SK-N-SH (cell line): ENCODE results near the gene HOXA4. TPM values are rescaled to one million over a fixed set of nuclear protein-coding genes. Genes with fewer than 3 reads are reported as not detected.

Source experiments
- CTCF ChIA-PET: fragments of 300-600, 350-600 bp; formaldehyde crosslinking; extraction: SDS; loops from one replicate; lab custom pipeline; 2021; lab: Yijun Ruan, JAX
- POLR2A ChIA-PET: fragments of 350-600 bp; sonication (Branson Sonifier 250); formaldehyde crosslinking; extraction: SDS; loops from one replicate; lab custom pipeline; 2020; ENCODE audit warnings: antibody characterized with exemption, inconsistent platforms; lab: Yijun Ruan, JAX
- DNase-seq: peaks from one replicate; pipeline ENCODE4 v3.0.0; 2012
- H2AFZ ChIP-seq: fragments of 200-600 bp; sonication (generic); 2 replicates; pipeline ENCODE4 v1.8.1; 2016; ENCODE audit warnings: antibody characterized with exemption, mild to moderate bottlenecking, low read depth
- H3F3A ChIP-seq: fragments of 200-600 bp; sonication (generic); replicated peaks from 2 replicates; pipeline ENCODE3; 2016; ENCODE audit warnings: antibody characterized with exemption, mild to moderate bottlenecking; ENCODE audit not compliant: insufficient read depth
- H3K27ac ChIP-seq, 2 experiments: fragments of 200-500 bp in 1 of 2; fragments of 200-600 bp in 1 of 2; sonication (Bioruptor generic) in 1 of 2; sonication (generic), shearing (Covaris generic) in 1 of 2; 2 replicates each; pipeline versions ENCODE4 v1.5.1 to v1.6.1; 2014 to 2016; ENCODE audit warnings: low read depth in 2 of 2, inconsistent platforms in 1 of 2, low read length in 1 of 2, mild to moderate bottlenecking in 1 of 2, mixed read lengths in 1 of 2
- H3K27me3 ChIP-seq: fragments of 200-600 bp; sonication (generic), shearing (Covaris generic); 2 replicates; pipeline ENCODE4 v1.6.1; 2016; ENCODE audit warnings: mixed run types; ENCODE audit not compliant: insufficient read depth
- H3K36me3 ChIP-seq, 2 experiments: fragments of 200-500 bp in 1 of 2; fragments of 200-600 bp in 1 of 2; sonication (Bioruptor generic) in 1 of 2; sonication (generic) in 1 of 2; replicated peaks in 1 of 2; 2 replicates each; pipeline versions ENCODE3 to v1.5.1; 2014 to 2016; ENCODE audit warnings: low read length in 1 of 2, mild to moderate bottlenecking in 1 of 2; ENCODE audit not compliant: insufficient read depth in 2 of 2, control insufficient read depth in 1 of 2
- H3K4me1 ChIP-seq, 2 experiments: fragments of 200-500 bp in 1 of 2; fragments of 200-600 bp in 1 of 2; sonication (Bioruptor generic) in 1 of 2; sonication (generic), shearing (Covaris generic) in 1 of 2; 2 replicates each; pipeline versions ENCODE4 v1.5.1 to v1.6.1; 2014 to 2016; ENCODE audit warnings: low read depth in 1 of 2, low read length in 1 of 2, mixed run types in 1 of 2; ENCODE audit not compliant: insufficient read depth in 2 of 2, control insufficient read depth in 1 of 2
- H3K4me2 ChIP-seq: fragments of 200-600 bp; sonication (generic), shearing (Covaris generic); 2 replicates; pipeline ENCODE4 v1.6.1; 2017; ENCODE audit warnings: mixed run types
- H3K4me3 ChIP-seq, 2 experiments: fragments of 200-500 bp in 1 of 2; fragments of 200-600 bp in 1 of 2; sonication (Bioruptor generic) in 1 of 2; sonication (generic), shearing (Covaris generic) in 1 of 2; 2 replicates each; pipeline versions ENCODE4 v1.5.1 to v1.8.1; 2014 to 2016; ENCODE audit warnings: low read depth in 2 of 2, inconsistent platforms in 1 of 2, low read length in 1 of 2, mild to moderate bottlenecking in 1 of 2, mixed read lengths in 1 of 2, moderate library complexity in 1 of 2
- H3K79me2 ChIP-seq: fragments of 200-600 bp; sonication (generic); 2 replicates; pipeline ENCODE4 v1.8.1; 2017; ENCODE audit warnings: mild to moderate bottlenecking; ENCODE audit not compliant: insufficient read depth
- H3K9ac ChIP-seq: fragments of 200-600 bp; sonication (generic); 2 replicates; pipeline ENCODE4 v1.6.1; 2017; ENCODE audit warnings: mixed run types
- H3K9me2 ChIP-seq: fragments of 200-600 bp; sonication (generic); 2 replicates; pipeline ENCODE4 v1.6.1; 2017; ENCODE audit warnings: mixed run types
- H3K9me3 ChIP-seq: fragments of 200-600 bp; sonication (generic); 2 replicates; pipeline ENCODE4 v1.6.1; 2017; ENCODE audit warnings: mixed run types, mild to moderate bottlenecking, moderate library complexity
- H4K20me1 ChIP-seq: fragments of 200-600 bp; sonication (generic); 2 replicates; pipeline ENCODE4 v1.6.1; 2017; ENCODE audit warnings: mild to moderate bottlenecking, mixed run types; ENCODE audit not compliant: insufficient read depth
- CTCF ChIP-seq: fragments of 200-600 bp; sonication (generic); IDR thresholded peaks from 2 replicates; pipeline ENCODE4 v1.6.1; 2017; ENCODE audit warnings: antibody characterized with exemption, mild to moderate bottlenecking, moderate library complexity
- FOXM1 ChIP-seq: IDR thresholded peaks from 2 replicates; pipeline ENCODE4 v1.4.0; 2012; ENCODE audit warnings: low read depth, mild to moderate bottlenecking
- JUND ChIP-seq: IDR thresholded peaks from 2 replicates; pipeline ENCODE4 v1.4.0; 2012
- NFIC ChIP-seq: IDR thresholded peaks from 2 replicates; pipeline ENCODE4 v1.4.0; 2012; ENCODE audit warnings: borderline replicate concordance
- POLR2AphosphoS5 ChIP-seq: IDR thresholded peaks from 2 replicates; pipeline ENCODE4 v1.6.1; 2012; ENCODE audit warnings: low read depth, low read length
- RAD21 ChIP-seq: IDR thresholded peaks from 2 replicates; pipeline ENCODE4 v1.6.1; 2012; ENCODE audit warnings: mild to moderate bottlenecking, low read length
- SMC3 ChIP-seq: IDR thresholded peaks from 2 replicates; pipeline ENCODE4 v1.6.1; 2012; ENCODE audit warnings: low read depth, low read length, improper control_type of control experiment
- TCF12 ChIP-seq: IDR thresholded peaks from 2 replicates; pipeline ENCODE4 v1.4.0; 2012
- USF1 ChIP-seq: IDR thresholded peaks from 2 replicates; pipeline ENCODE4 v1.4.0; 2012; ENCODE audit warnings: low read depth, borderline replicate concordance
- USF2 ChIP-seq: fragments of 150-350 bp; IDR thresholded peaks from 2 replicates; pipeline ENCODE4 v1.6.1; 2017; ENCODE audit warnings: antibody characterized with exemption, low read length, low read depth, borderline replicate concordance
- YY1 ChIP-seq: IDR thresholded peaks from 2 replicates; pipeline ENCODE4 v1.4.0; 2012; ENCODE audit warnings: low read depth, mild to moderate bottlenecking
- WGBS: methylation state at CpG from one replicate; pipeline ENCODE4 v1.1.6; 2017; ENCODE audit warnings: low lambda C conversion rate; 5-methylcytosine and 5-hydroxymethylcytosine counted together
- polyA plus RNA-seq, 3 experiments: library from polyadenylated mRNA; depleted of rRNA; stranded (reverse); fragments of >200 nt; gene quantifications; 2 replicates each; pipeline ENCODE4 v1.2.3, GENCODE V29; 2012
- TF ChIP-seq, protein P1 (sequence below): fragments of 150-350 bp; IDR thresholded peaks from 2 replicates; pipeline ENCODE4 v1.6.1; 2016; ENCODE audit warnings: mild to moderate bottlenecking, low read depth, low read length
- TF ChIP-seq, protein P2 (sequence below): IDR thresholded peaks from 2 replicates; pipeline ENCODE4; 2012

HOXA4 gene
- polyA plus RNA-seq, 1 of the 3 experiments (the other 2 are of a cell fraction), result not detected

DNA sequence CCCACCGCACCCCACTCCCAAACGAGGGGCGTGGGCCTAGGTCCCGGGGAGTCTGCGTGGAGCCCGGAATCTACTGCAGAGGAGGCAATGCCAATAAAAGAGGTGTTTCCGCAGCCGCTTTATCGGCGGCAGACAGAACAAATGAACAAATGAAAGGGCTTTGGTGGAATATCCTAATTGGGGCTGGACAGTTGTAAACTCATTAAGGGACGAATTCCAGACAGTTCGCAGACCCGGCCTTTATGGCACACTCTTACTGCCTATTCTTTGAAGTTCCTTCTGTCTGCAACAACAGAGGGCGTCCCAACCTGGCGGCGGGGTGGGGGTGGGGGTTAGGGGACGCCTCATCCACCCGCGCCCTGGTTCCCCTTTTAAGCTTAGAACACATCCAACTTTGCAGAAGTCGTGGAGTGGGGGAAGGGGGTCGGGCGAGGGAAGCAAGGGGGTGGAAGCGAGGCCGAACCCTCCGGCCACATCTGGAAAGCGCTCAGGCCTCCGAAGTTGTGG lies 30.7 kb upstream of the HOXA4 start:
- POLR2A ChIA-PET, result interaction anchor here (1.3 kb wide), 1 partner anchor 11 kb away, joined by 3 read pairs; no protein-coding TSS in a partner anchor

DNA sequence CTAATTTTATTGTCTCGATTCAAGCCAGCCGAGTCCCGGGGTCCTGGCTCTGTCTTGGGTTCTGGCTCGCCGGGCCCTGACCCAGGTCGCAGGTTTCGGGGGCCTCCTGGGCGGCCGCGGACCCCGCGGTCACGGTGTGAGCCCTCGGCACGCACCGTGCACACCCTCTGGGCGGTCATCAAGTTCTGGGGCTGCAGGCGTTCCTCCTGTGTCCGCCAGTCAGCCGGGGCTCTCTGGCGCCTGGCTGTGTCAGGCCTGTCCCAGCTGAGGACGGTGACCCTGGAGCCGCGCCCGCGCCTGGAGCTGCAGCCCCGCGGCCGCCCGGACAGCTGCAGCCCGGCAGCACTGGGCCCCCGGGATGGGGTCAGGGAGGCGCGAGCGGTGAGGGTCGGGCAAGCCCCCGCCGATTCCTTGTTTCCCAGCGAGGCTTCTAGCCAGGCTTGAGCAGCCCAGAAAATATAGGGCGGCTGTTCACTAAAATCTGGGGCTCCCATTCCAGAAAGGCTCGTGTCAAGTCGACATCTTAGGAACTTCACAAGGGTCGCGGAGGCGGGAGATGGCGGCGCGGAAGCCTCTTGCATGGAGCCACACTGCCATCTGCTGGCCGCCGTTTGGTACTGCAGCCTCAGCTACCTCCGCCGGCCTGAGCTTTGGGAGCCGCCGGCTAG lies 30.1 kb upstream of the HOXA4 start:
- ChIA-PET CTCF (interaction anchor here (0.6 to 12.1 kb wide), 74 partner anchors 13 to 1281 kb away, joined by 3 to 270 read pairs (median 4); partner anchors contain the start of genes HIBADH, HOXA10, HOXA11 and HOXA3), POLR2A (interaction anchor here (1.3 kb wide), 1 partner anchor 11 kb away, joined by 3 read pairs; no protein-coding TSS in a partner anchor)
- peaks cover 10% of the 10 kb centered on the region for H3F3A ChIP-seq
- no peaks in the 10 kb centered on the region for H3K9me2 ChIP-seq
- 4% methylated on average over 36 of the region's 54 CpGs for WGBS
- no peaks in the 10 kb centered on the region for H3K9me3 ChIP-seq
- H4K20me1 ChIP-seq, result no peaks in the 10 kb centered on the region
- peak overlapping the region; percentile 39 to 70 for H3K4me3 ChIP-seq
- peak overlapping the region; percentile 99 for H2AFZ ChIP-seq
- H3K4me2 ChIP-seq, result peak overlapping the region; percentile 97
- no peak overlapping the region for H3K9ac ChIP-seq
- no peaks in the 10 kb centered on the region for H3K79me2 ChIP-seq
- H3K27me3 ChIP-seq, result peaks cover 91% of the 10 kb centered on the region
- H3K36me3 ChIP-seq, result no peaks in the 10 kb centered on the region
- peaks cover 0 to 8% of the 10 kb centered on the region in 2 experiments; a peak in 1 of 4 replicates for H3K4me1 ChIP-seq
- no peak overlapping the region for H3K27ac ChIP-seq
- peak; percentile 96 for DNase-seq
- TF ChIP-seq POLR2AphosphoS5 (no peak), FOXM1 (no peak), USF2 (no peak), CTCF (peak; percentile 99), YY1 (peak; percentile 94), SMC3 (peak; percentile 90), USF1 (no peak)
- TF ChIP-seq, protein P1, sequence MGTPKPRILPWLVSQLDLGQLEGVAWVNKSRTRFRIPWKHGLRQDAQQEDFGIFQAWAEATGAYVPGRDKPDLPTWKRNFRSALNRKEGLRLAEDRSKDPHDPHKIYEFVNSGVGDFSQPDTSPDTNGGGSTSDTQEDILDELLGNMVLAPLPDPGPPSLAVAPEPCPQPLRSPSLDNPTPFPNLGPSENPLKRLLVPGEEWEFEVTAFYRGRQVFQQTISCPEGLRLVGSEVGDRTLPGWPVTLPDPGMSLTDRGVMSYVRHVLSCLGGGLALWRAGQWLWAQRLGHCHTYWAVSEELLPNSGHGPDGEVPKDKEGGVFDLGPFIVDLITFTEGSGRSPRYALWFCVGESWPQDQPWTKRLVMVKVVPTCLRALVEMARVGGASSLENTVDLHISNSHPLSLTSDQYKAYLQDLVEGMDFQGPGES, result no peak; the same call in 1 of the 2 replicates

More for the DNA sequence above, 30.7 kb upstream of the HOXA4 start:
- Histone ChIP-seq H3K9ac (no peak overlapping the region), H3K9me3 (no peaks in the 10 kb centered on the region), H3K4me2 (peak overlapping the region; percentile 97), H3K4me3 (peak overlapping the region; percentile 39 to 70), H4K20me1 (no peaks in the 10 kb centered on the region), H3K4me1 (peaks cover 0 to 8% of the 10 kb centered on the region in 2 experiments; a peak in 1 of 4 replicates), H3K27ac (no peak overlapping the region), H3K9me2 (no peaks in the 10 kb centered on the region), H3K27me3 (peaks cover 91% of the 10 kb centered on the region), H3K36me3 (no peaks in the 10 kb centered on the region), H2AFZ (peak overlapping the region; percentile 99; the same call in 1 of the 2 replicates), H3F3A (peaks cover 10% of the 10 kb centered on the region), H3K79me2 (no peaks in the 10 kb centered on the region)
- TF ChIP-seq TCF12 (no peak), YY1 (no peak), NFIC (no peak), JUND (no peak), SMC3 (no peak), CTCF (0 out of 2 replicates have a peak, but pooled peaks have one; percentile 35), RAD21 (no peak)
- TF ChIP-seq, protein P2, sequence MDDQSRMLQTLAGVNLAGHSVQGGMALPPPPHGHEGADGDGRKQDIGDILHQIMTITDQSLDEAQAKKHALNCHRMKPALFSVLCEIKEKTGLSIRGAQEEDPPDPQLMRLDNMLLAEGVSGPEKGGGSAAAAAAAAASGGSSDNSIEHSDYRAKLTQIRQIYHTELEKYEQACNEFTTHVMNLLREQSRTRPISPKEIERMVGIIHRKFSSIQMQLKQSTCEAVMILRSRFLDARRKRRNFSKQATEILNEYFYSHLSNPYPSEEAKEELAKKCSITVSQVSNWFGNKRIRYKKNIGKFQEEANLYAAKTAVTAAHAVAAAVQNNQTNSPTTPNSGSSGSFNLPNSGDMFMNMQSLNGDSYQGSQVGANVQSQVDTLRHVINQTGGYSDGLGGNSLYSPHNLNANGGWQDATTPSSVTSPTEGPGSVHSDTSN, result no peak
- WGBS, result 15% methylated on average over 24 of the region's 27 CpGs
- CTCF ChIA-PET, result interaction anchor here (0.6 to 12.1 kb wide), 71 partner anchors 13 to 1274 kb away, joined by 3 to 270 read pairs (median 4); partner anchors contain the start of genes HIBADH, HOXA10, HOXA11 and HOXA3
- DNase-seq, result no peak
